ENCODE measurements around the gene FAF1.
"Not testable (repeated sequence)": the region's sequence is repeated elsewhere in the genome, so short reads cannot be mapped to it uniquely, and the experiment has no call there.

The FAF1 gene

GRCh38 chr1:50901872-50902271, 58.2 kb downstream of the FAF1 start:
- DNase-seq: no peak

- no peak for DNase-seq
Observed at GRCh38 chr1:50898773-50899172, 61.3 kb downstream of the FAF1 start.

- DNase-seq: no peak
Observed at GRCh38 chr1:50894340-50894739, 65.7 kb downstream of the FAF1 start.

- no peak for DNase-seq
Observed at GRCh38 chr1:50893466-50893865, 66.6 kb downstream of the FAF1 start.

GRCh38 chr1:50887555-50887954, 72.5 kb downstream of the FAF1 start:
- DNase-seq: not testable (repeated sequence)

- no peak for DNase-seq
Observed at GRCh38 chr1:50880373-50880772, 79.7 kb downstream of the FAF1 start.

- no peak for DNase-seq
Observed at GRCh38 chr1:50879137-50879536, 80.9 kb downstream of the FAF1 start.

- DNase-seq: no peak
Observed at GRCh38 chr1:50878434-50878833, 81.6 kb downstream of the FAF1 start.

- no peak for DNase-seq
Observed at GRCh38 chr1:50877641-50878040, 82.4 kb downstream of the FAF1 start.

- no peak for DNase-seq
Observed at GRCh38 chr1:50873458-50874187, 86.4 kb downstream of the FAF1 start.

GRCh38 chr1:50864845-50865244, 95.2 kb downstream of the FAF1 start:
- not testable (repeated sequence) for DNase-seq

- DNase-seq: no peak
Observed at GRCh38 chr1:50861772-50862171, 98.3 kb downstream of the FAF1 start.

GRCh38 chr1:50860702-50861101, 99.4 kb downstream of the FAF1 start:
- DNase-seq: no peak

GRCh38 chr1:50860256-50860655, 99.8 kb downstream of the FAF1 start:
- DNase-seq: no peak

GRCh38 chr1:50859657-50860056, 100.4 kb downstream of the FAF1 start:
- DNase-seq: no peak

GRCh38 chr1:50858761-50859160, 101.3 kb downstream of the FAF1 start:
- DNase-seq: no peak

GRCh38 chr1:50857702-50858101, 102.4 kb downstream of the FAF1 start:
- DNase-seq: no peak

- DNase-seq: no peak
Observed at GRCh38 chr1:50853325-50853724, 106.7 kb downstream of the FAF1 start.

- DNase-seq: no peak
Observed at GRCh38 chr1:50852889-50853288, 107.2 kb downstream of the FAF1 start.

GRCh38 chr1:50851466-50851865, 108.6 kb downstream of the FAF1 start:
- DNase-seq: no peak

GRCh38 chr1:50851034-50851433, 109.0 kb downstream of the FAF1 start:
- DNase-seq: no peak

GRCh38 chr1:50847303-50847702, 112.8 kb downstream of the FAF1 start:
- DNase-seq: no peak

- no peak for DNase-seq
Observed at GRCh38 chr1:50846224-50846839, 113.7 kb downstream of the FAF1 start.

GRCh38 chr1:50841791-50842387, 118.2 kb downstream of the FAF1 start:
- DNase-seq: no peak
